GM13976 (cell line): ENCODE measurements around the gene CPEB2.

Experiments used
- DNase-seq: peaks from one replicate; pipeline ENCODE4 v3.0.0; 2012; ENCODE audit warnings: low spot score
- in situ Hi-C: fragments of 300-500 bp; cut with MboI; formaldehyde crosslinking; loops from one replicate; pipeline ENCODE4 v1.12.0; 2022; ENCODE audit warnings: low sequenced_read_pairs, mixed read lengths, inconsistent platforms; ENCODE audit not compliant: unreplicated experiment
- TF ChIP-seq, protein P1 (sequence below): IDR thresholded peaks from 2 replicates; pipeline ENCODE4 v1.5.1; 2012; ENCODE audit warnings: borderline replicate concordance, mild to moderate bottlenecking; ENCODE audit not compliant: insufficient read depth; ENCODE audit errors: extremely low read depth, missing control alignments, control extremely low read depth

CPEB2 gene

DNA sequence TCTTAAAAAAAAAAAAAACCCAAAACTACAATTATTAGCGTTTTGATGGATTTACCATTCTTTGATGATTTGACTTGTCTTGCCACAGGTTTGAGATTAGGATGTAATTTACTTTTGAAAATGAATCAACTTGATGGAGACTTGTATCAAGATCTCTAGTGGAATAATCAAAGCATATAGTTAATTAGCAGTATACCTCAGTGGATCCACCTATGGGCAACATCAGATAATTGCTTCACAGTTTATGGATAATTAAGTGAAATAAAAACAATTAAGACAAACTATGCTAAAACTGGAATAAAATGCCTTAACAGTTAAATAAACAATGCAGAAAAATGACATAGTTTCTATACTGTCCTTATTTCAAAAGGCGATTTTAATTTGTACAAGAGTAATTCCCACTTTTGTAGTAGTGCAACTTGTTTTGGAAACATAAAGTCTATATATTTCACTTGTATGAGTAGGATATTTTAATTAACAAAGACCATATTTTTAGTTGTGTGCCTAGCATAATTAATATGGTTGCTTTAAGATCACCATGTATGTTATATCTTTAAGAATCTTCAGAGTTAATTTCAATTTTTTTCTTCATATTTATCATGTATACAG is 4.2 kb downstream of the CPEB2 start:
- TF ChIP-seq, protein P1, sequence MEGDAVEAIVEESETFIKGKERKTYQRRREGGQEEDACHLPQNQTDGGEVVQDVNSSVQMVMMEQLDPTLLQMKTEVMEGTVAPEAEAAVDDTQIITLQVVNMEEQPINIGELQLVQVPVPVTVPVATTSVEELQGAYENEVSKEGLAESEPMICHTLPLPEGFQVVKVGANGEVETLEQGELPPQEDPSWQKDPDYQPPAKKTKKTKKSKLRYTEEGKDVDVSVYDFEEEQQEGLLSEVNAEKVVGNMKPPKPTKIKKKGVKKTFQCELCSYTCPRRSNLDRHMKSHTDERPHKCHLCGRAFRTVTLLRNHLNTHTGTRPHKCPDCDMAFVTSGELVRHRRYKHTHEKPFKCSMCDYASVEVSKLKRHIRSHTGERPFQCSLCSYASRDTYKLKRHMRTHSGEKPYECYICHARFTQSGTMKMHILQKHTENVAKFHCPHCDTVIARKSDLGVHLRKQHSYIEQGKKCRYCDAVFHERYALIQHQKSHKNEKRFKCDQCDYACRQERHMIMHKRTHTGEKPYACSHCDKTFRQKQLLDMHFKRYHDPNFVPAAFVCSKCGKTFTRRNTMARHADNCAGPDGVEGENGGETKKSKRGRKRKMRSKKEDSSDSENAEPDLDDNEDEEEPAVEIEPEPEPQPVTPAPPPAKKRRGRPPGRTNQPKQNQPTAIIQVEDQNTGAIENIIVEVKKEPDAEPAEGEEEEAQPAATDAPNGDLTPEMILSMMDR: peak; percentile 15
- DNase-seq: peak; percentile 6
- in situ Hi-C loops: loop anchor here (25.0 kb wide), 1 partner anchor 656 kb away; the partner anchor contains the start of gene FBXL5

DNA sequence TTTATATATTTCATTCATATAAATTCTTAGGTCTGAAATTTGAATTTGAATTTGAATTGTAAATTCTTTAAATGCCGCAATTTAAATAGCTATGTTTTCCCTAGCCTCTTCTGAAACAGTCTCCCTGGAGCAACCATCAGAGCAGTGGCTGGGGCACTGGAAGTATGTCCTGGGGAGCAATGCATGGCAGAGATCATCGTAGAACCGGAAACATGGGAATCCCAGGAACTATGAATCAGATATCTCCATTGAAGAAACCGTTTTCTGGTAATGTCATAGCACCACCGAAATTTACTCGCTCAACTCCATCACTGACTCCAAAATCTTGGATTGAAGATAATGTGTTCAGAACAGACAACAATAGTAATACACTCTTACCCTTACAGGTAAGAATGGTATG is 4.9 kb downstream of the CPEB2 start:
- no peak for DNase-seq
- in situ Hi-C loops: loop anchor here (25.0 kb wide), 1 partner anchor 655 kb away; the partner anchor contains the start of gene FBXL5
- TF ChIP-seq, protein P1: no peak

DNA sequence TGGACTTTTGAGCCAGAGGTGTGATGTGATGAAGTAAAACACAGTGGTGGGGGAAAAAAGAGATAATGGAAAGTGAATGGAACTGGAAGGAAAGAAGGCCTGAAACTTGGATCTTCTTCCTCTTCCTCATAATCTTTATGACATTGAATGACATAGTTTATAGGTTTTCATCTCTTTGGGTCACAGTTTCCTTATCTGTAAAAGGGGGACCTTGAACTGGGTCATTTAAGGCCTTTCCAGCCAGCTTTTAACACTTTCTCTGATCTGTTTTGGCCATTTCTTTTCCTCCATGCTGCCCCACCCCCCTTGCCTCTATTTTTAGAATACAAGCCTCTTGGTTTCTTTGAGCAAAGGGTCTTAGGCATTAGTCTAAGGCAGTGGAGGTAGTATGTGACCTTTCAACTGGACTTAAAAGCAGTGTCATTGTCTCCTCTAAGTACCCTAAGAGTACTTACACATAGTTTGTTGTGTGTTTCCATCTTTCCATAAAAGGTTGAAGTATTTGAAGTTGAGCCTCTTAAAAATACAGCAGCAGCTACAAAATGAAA is 7.8 kb downstream of the CPEB2 start:
- no peak for DNase-seq
- in situ Hi-C loops: loop anchor here (25.0 kb wide), 1 partner anchor 652 kb away; the partner anchor contains the start of gene FBXL5
- TF ChIP-seq, protein P1: no peak

DNA sequence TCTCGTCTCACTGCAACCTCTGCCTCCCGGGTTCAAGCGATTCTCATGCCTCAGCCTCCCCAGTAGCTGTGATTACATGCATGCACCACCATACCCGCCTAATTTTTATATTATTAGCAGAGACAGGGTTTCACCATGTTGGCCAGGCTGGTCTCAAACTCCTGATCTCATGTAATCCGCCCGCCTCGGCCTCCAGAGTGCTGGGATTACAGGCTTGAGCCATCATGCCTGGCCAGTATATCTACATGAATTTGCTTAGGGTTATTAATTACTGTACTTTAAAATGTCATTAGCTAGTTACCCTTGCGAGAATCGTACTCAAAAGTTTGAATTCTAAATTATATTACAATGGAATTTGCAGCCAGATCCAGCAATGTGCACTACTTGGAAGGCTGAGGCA is 8.9 kb downstream of the CPEB2 start:
- TF ChIP-seq, protein P1: no peak
- DNase-seq: no peak
- in situ Hi-C loops: loop anchor here (25.0 kb wide), 1 partner anchor 651 kb away; the partner anchor contains the start of gene FBXL5

DNA sequence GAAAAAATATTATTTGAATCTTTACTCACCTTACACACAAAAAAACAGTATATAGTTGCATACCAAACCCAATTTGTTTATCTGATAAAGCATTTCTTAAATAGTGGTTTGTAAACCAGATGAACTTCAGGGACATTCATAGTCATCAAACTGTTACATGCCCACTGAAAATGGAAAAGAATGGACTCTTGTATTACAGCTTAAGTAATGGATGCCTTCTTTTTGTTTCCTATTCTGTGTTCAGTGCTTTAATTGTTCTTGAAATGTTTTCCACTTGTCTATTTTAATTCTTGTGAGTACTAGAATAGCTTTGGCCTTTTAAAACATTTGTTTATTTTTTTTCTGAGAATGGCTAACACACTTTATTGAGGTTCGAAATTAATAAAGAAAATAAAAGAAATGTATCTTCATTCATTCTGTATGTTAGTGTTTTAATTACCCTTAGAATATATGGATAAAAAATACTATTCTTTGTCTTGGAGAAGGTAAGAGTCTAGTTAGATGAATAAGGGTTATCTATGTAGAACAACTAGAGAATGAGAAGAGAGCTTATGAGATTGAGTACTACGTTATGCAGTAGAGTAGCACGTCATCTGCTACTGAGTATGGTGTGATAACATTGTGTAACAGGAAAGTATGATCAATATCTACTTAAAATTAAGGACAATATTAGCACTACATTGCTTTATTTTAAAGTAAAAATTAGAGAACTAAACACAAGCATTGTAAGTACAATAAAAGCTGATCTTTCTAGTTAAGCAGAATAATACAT is 9.9 kb downstream of the CPEB2 start:
- in situ Hi-C loops: loop anchor here (25.0 kb wide), 1 partner anchor 650 kb away; the partner anchor contains the start of gene FBXL5
- TF ChIP-seq, protein P1: no peak
- DNase-seq: no peak

DNA sequence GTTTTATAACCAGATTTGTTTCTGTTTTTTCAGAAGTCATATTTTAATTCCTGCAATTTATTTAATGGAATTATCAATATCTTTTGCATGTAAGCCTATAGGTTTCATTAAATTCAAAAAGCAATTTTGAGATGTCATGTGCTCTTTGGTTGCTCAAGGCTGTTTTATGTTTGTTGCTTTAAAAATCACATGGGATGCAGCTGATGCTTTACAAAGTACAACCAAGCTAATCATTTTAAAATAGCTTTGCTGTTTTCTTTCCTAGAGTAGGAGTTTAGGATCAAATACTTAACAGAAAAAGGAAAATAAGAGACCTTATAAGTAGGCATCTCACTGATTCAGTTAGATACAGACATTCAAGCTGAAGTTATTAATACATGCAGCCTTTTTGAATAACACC is 11.3 kb downstream of the CPEB2 start:
- no peak for DNase-seq
- in situ Hi-C loops: loop anchor here (25.0 kb wide), 1 partner anchor 649 kb away; the partner anchor contains the start of gene FBXL5
- TF ChIP-seq, protein P1: no peak
